ENCODE measurements around the gene RNF220.

DNA sequence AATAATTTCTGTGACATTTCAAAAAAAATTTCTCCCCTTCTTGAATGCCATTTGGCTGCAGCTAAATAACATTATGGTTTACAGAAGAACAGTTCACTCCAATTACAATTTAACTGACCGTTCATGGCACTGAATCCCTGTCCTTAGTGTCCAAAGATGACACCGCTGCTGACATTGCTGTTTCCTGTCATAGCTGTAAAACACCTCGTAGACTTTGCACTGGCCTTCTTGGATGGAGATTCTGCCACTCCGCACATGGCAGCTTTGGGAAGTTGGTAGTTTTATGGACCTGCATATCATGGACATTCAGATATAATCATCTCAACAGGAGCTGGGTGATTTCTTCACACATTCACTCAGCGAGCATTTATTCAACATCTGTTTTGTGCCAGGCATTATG is 274.4 kb downstream of the RNF220 start:
- no peak for TF ChIP-seq EZH2phosphoT487 (IDR thresholded peaks at IDR 0.05; ENCODE audit: borderline replicate concordance)
- TF ChIP-seq, protein P1, sequence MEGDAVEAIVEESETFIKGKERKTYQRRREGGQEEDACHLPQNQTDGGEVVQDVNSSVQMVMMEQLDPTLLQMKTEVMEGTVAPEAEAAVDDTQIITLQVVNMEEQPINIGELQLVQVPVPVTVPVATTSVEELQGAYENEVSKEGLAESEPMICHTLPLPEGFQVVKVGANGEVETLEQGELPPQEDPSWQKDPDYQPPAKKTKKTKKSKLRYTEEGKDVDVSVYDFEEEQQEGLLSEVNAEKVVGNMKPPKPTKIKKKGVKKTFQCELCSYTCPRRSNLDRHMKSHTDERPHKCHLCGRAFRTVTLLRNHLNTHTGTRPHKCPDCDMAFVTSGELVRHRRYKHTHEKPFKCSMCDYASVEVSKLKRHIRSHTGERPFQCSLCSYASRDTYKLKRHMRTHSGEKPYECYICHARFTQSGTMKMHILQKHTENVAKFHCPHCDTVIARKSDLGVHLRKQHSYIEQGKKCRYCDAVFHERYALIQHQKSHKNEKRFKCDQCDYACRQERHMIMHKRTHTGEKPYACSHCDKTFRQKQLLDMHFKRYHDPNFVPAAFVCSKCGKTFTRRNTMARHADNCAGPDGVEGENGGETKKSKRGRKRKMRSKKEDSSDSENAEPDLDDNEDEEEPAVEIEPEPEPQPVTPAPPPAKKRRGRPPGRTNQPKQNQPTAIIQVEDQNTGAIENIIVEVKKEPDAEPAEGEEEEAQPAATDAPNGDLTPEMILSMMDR (conservative IDR thresholded peaks at IDR 0.05; ENCODE audit: low read length) = no peak
